Bone marrow (tissue), 2 donors: Measurements from ENCODE around the gene CCR3.

Source experiments
- DNase-seq, 2 donors: peaks; one replicate each; lab custom pipeline; 2025; lab: John Stamatoyannopoulos, UW

The CCR3 gene

GRCh38 chr3:46297658-46298423 lies 55.6 kb downstream of the CCR3 start:
- no peak for DNase-seq

DNA sequence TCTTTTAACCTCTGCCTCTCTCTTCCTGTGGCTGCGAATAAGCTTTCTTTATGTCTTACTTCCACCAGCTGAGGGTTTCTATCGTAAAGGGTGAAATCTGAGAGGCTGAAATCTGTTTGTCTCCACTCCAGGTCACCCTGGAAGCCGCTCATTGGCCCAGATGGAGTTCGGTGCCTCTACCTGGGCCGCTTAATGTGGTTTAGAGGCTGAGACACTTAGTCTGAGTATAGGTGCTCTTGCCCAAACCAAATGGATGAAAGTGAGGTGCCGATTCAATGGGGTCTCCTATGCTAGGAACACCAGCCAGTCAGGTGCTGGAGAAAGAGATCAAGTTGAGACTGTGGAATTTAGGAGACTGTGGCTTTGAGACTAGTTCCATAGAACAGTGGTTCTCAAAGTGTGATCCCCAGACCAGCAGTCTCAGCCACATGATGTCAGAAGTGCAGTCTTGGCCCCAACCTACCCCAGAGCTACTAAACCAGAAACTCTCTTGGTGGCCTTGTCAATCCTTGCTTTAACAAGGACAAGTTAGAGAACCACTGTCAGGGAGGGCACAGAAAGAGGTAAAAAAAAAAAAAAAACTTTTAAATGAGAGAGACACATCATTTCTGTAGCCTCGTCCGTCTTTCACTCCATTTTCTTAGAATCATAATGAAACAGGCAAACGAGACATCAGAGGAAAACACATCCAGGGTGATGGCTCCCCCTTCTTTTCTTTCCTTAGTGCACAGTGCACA lies 56.8 kb downstream of the CCR3 start:
- DNase-seq, result no peak

DNA sequence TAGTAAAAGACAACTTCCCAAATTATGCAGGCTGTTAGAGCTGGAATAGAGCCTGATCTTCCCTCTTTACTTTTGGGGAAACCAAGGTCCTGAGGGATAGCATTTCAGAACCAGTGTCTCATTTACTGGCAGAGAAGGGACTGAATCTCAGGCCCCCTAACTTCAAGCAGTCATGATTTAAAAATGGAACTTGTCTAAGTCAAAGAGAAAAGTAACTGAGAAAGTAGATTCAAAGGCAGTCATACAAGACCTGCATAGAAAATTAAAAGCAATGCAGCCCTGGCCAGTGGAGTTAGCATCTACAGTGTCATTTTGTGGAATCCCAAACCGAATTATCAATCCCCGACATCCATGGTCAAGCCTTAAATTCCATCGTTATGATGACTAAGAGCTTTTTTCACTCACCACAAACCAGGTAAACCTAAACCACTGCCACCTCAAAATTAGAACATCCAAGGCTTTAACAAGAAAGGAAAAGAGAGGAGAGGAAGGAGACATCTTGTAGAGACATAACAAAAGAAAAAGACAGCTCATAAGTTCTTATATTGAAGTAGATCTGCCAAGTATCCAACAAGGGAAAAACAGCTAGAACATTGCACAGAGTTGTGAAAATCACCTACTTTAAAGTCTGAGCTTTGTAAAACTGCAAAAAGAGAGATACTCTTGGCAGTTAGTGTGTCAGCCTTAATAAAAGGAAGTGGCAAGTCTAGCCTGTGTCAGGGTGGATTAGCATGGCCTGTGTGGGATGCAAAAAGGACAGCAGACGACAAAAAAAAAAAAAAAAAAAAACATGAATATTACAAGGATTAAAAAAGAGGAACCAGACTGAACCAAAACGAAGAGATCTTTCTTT lies 57.6 kb downstream of the CCR3 start:
- peak in 1 of 2 donors; percentile 82 for DNase-seq

DNA sequence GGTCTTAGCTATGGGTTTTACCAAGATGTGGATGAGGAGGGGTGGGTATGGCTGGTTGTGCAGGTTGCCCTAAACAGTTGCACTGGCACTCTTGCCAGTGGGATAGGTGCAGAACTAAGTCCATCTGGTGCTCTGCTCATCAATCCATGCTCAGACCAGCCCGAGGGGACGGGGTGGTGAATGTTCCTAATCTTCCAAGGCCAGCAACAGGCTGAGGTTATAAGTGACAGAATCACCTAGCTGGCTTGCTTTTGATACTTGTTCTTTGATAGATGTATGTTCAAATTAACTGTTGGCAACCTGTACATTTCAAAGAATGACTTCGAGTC lies 58.2 kb downstream of the CCR3 start:
- DNase-seq, result no peak

DNA sequence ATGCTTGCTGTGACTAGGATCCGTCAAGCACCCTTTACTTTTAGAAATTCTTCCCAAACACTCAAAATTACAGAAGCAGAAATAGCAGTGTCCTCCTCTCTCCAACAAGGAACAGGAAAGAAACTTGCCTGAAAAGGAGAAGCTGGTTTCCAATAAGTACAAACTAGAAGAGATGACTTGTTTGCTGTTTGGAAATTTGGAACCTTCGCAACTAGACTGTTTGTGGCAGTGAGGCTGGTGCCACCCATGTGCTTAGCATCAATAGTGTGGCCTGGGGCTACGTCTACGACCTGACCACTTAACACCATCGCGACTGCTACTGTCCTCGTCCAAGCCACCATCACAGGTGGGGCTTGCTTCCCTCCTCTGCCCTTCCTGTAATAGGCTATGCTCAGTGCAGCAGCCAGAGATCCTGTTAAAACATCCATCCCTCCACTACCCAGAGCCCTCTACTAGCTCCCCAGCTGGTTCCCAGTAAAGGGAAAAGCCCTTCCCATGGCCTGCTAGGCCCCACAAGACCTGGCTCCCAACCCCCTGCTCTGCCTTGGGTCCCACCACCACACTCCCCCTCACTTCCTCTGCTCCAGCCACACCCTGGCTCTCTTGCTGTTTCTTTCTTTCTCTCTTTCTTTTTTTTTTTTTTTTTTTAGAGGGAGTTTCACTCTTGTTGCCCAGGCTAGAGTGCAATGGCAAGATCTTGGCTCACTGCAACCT lies 59.0 kb downstream of the CCR3 start:
- no peak for DNase-seq

DNA sequence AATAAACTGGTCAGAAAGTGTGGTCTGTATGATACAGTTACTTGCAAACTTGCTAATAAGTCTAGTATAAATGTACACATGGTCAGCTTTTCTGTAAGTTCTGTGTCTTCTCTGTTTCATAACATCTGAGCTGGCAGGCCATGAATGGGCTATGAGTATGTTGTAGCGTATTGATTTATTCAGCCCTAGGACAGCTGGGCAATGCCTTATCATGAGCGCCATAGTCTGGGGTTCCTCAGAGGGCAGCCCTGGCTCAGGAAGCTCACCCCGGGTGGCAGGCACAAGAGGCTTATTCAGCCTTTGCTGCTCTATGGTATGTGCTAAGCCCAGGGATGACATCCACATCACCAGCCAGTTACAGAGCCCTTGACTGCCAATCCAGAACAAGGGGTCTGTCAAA lies 61.0 kb downstream of the CCR3 start:
- no peak for DNase-seq

DNA sequence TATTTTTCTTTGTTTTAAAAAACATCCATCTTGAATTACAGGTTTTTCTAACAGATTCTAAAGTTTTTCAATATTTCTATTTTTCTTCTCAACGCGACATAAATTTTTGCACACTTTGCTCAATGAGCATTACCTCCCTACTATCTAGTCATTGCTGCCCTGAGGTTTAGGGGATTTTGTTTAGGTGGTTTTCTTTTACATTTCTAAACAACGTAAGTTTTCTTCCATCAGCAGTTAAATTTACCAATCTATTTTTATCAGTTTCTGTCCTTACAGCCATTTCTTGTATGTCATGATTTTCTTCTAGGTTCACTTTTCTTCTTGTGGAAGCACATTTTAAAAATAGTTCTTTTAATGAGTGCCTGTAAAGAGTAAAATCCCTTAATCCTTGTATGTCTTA lies 62.5 kb downstream of the CCR3 start:
- DNase-seq, result no peak

- peak in 1 of 2 donors; percentile 64 for DNase-seq
Measured at GRCh38 chr3:46312991-46313390, 70.7 kb downstream of the CCR3 start.

GRCh38 chr3:46314517-46314916 lies 72.3 kb downstream of the CCR3 start:
- DNase-seq, result no peak

GRCh38 chr3:46316206-46316605 lies 73.9 kb downstream of the CCR3 start:
- no peak for DNase-seq
